HepG2 (cell line): ENCODE results near the gene DENND5B. TPM values are rescaled to one million over a fixed set of nuclear protein-coding genes. Genes with fewer than 3 reads are reported as not detected.

Experiments used
- CHD4 ChIP-seq: fragments of 200-600 bp; sonication (generic); IDR thresholded peaks from 2 replicates; pipeline ENCODE4 v1.7.0; 2017; ENCODE audit warnings: mild to moderate bottlenecking, low read length, borderline replicate concordance
- FOXA3 ChIP-seq: IDR thresholded peaks from 2 replicates; pipeline ENCODE4 v1.6.1; 2016; ENCODE audit warnings: missing genetic modification reagents, missing compliant biosample characterization
- GTF2F1 ChIP-seq: fragments of 150-350 bp; IDR thresholded peaks from 2 replicates; pipeline ENCODE4 v1.6.1; 2014; ENCODE audit warnings: low read length
- JUNB ChIP-seq: sonication (generic); formaldehyde crosslinking; IDR thresholded peaks from 2 replicates; pipeline ENCODE4 v1.8.0; 2022; ENCODE audit warnings: missing genetic modification reagents, mild to moderate bottlenecking, borderline replicate concordance
- MBD4 ChIP-seq: IDR thresholded peaks from 2 replicates; pipeline ENCODE4 v1.6.1; 2012; ENCODE audit warnings: low read length, inconsistent platforms, borderline replicate concordance
- MYNN ChIP-seq: sonication (generic); formaldehyde crosslinking; IDR thresholded peaks from 2 replicates; pipeline ENCODE4 v1.4.0; 2020; ENCODE audit warnings: mild to moderate bottlenecking, low read depth, missing genetic modification reagents
- NR2C2 ChIP-seq: sonication (generic); formaldehyde crosslinking; IDR thresholded peaks from 2 replicates; pipeline ENCODE4 v1.4.0; 2020; ENCODE audit warnings: missing genetic modification reagents, mild to moderate bottlenecking, moderate library complexity, borderline replicate concordance
- PHF8 ChIP-seq: sonication (generic); formaldehyde crosslinking; IDR thresholded peaks from 2 replicates; pipeline ENCODE4 v1.5.0; 2020; ENCODE audit warnings: missing genetic modification reagents
- SOX5 ChIP-seq: IDR thresholded peaks from 2 replicates; pipeline ENCODE4 v1.6.1; 2016; ENCODE audit warnings: borderline replicate concordance
- SP2 ChIP-seq: sonication (generic); formaldehyde crosslinking; IDR thresholded peaks from 2 replicates; pipeline ENCODE4 v1.5.1; 2020; ENCODE audit warnings: mild to moderate bottlenecking, missing genetic modification reagents
- SPEN ChIP-seq: sonication (generic); formaldehyde crosslinking; IDR thresholded peaks from 2 replicates; pipeline ENCODE4 v1.5.1; 2020; ENCODE audit warnings: low read depth, mild to moderate bottlenecking, missing genetic modification reagents
- SUZ12 ChIP-seq: fragments of 150-350 bp; IDR thresholded peaks from 2 replicates; pipeline ENCODE4 v1.6.1; 2014; ENCODE audit warnings: low read depth, low read length
- ZC3H4 ChIP-seq: sonication (generic); formaldehyde crosslinking; IDR thresholded peaks from 2 replicates; pipeline ENCODE4 v1.4.0; 2020; ENCODE audit warnings: missing genetic modification reagents, borderline replicate concordance
- ZFP36 ChIP-seq: fragments of 150-350 bp; IDR thresholded peaks from 2 replicates; pipeline ENCODE4 v1.6.1; 2018; ENCODE audit warnings: borderline replicate concordance, low read length, low read depth; ENCODE audit not compliant: partially characterized antibody
- ZNF317 ChIP-seq: sonication (generic); formaldehyde crosslinking; IDR thresholded peaks from 2 replicates; pipeline ENCODE4 v1.5.0; 2020; ENCODE audit warnings: mild to moderate bottlenecking, missing genetic modification reagents
- ZNF431 ChIP-seq: sonication (generic); formaldehyde crosslinking; IDR thresholded peaks from 2 replicates; pipeline ENCODE4 v1.9.0; 2022; ENCODE audit warnings: missing genetic modification reagents, low read depth, mild to moderate bottlenecking, borderline replicate concordance
- ZNF562 ChIP-seq: sonication (generic); formaldehyde crosslinking; IDR thresholded peaks from 2 replicates; pipeline ENCODE4 v1.8.0; 2022; ENCODE audit warnings: missing genetic modification reagents, borderline replicate concordance
- ZNF605 ChIP-seq: sonication (generic); formaldehyde crosslinking; IDR thresholded peaks from 2 replicates; pipeline ENCODE4 v1.8.0; 2022; ENCODE audit warnings: mild to moderate bottlenecking, missing genetic modification reagents
- ZNF616 ChIP-seq: sonication (generic); formaldehyde crosslinking; IDR thresholded peaks from 2 replicates; pipeline ENCODE4 v1.5.0; 2020; ENCODE audit warnings: low read depth, mild to moderate bottlenecking, missing genetic modification reagents
- ZNF761 ChIP-seq: sonication (generic); formaldehyde crosslinking; conservative IDR thresholded peaks from 2 replicates; pipeline ENCODE4 v1.4.0; 2020; ENCODE audit warnings: mild to moderate bottlenecking, missing genetic modification reagents
- polyA plus RNA-seq, 8 experiments: library from polyadenylated mRNA; depleted of rRNA in 3 of 8; stranded (reverse) in 7 of 8; unstranded in 1 of 8; fragments of >200 nt; fragmentation: Illumina TruSeq in 4 of 8; extraction: Trizol in 4 of 8; gene quantifications; 2 replicates each; pipeline versions ENCODE4 v1.2.1 to v1.2.3, GENCODE V29; 2011 to 2016; ENCODE audit warnings: low read depth in 4 of 8, missing spikeins in 1 of 8, mixed read lengths in 1 of 8; ENCODE audit not compliant: insufficient read depth in 1 of 8
- total RNA-seq, 5 experiments: library from RNA; depleted of rRNA; stranded (reverse); fragments of >200 nt; fragmentation: Illumina TruSeq; extraction: Trizol; gene quantifications; 2 replicates each; pipeline ENCODE4 v1.2.3, GENCODE V29; 2016; ENCODE audit warnings: low read depth in 1 of 5
- TF ChIP-seq, protein P1 (sequence below): IDR thresholded peaks from 2 replicates; pipeline ENCODE4 v1.6.1; 2012; ENCODE audit warnings: low read length, improper control_type of control experiment
- TF ChIP-seq, protein P2 (sequence below): fragments of 450-650 bp; IDR thresholded peaks from 2 replicates; pipeline ENCODE4 v1.6.1; 2017; ENCODE audit warnings: mild to moderate bottlenecking

Gene DENND5B
- total and polyA plus RNA-seq, 2 of the 13 experiments (the other 11 are each of a cell fraction or from before 2014, with no cell fraction given), result 14.7 to 18.7 TPM

DNA sequence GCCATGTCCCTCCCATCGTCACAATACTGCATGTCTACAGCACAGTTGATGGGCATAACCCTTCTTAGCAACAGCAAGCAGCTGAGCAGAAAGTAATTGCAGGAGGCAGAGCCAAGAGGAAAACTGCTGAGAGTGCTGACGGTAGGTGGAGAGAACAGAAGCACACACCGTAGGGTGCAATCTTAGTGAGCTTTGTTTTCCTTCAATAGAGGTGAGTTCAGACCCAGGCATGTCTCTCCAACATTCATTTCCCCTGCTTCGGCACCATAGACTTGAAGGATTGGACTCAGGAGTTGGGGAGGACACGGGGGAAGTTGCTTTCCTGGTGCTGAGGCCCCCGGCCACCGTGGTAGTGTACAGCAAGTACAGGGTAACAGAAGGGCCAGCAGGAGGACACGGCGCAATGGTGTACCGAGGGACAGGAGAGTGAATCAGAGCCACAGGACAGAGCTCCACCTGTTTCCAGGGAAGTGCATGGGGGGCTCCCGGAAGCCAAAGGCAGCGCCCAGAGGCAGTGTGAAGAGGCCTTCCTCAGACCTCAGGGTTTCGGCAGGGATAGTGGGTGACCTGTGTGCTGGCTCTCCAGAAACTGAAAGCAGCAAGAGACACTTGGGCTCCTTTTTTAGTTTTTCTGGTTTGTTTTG is 228.7 kb downstream of the DENND5B start (continued):
- TF ChIP-seq SUZ12 (no peak), SPEN (CRISPR knock-in tag) (no peak), ZC3H4 (CRISPR knock-in tag) (no peak; the same call in 1 of the 2 replicates), ZNF605 (CRISPR knock-in tag) (no peak), FOXA3 (CRISPR knock-in tag) (no peak), ZNF761 (CRISPR knock-in tag) (no peak), ZNF562 (CRISPR knock-in tag) (no peak), JUNB (CRISPR knock-in tag) (no peak), GTF2F1 (no peak), ZNF431 (CRISPR knock-in tag) (0 out of 2 replicates have a peak, but pooled peaks have one; percentile 35), CHD4 (no peak), PHF8 (CRISPR knock-in tag) (peak; percentile 61), ZNF317 (0 out of 2 replicates have a peak, but pooled peaks have one; percentile 22), ZNF616 (CRISPR knock-in tag) (no peak), ZFP36 (no peak), MBD4 (no peak), SP2 (CRISPR knock-in tag) (no peak), NR2C2 (no peak), MYNN (CRISPR knock-in tag) (no peak), SOX5 (CRISPR knock-in tag) (no peak)
- TF ChIP-seq, protein P1, sequence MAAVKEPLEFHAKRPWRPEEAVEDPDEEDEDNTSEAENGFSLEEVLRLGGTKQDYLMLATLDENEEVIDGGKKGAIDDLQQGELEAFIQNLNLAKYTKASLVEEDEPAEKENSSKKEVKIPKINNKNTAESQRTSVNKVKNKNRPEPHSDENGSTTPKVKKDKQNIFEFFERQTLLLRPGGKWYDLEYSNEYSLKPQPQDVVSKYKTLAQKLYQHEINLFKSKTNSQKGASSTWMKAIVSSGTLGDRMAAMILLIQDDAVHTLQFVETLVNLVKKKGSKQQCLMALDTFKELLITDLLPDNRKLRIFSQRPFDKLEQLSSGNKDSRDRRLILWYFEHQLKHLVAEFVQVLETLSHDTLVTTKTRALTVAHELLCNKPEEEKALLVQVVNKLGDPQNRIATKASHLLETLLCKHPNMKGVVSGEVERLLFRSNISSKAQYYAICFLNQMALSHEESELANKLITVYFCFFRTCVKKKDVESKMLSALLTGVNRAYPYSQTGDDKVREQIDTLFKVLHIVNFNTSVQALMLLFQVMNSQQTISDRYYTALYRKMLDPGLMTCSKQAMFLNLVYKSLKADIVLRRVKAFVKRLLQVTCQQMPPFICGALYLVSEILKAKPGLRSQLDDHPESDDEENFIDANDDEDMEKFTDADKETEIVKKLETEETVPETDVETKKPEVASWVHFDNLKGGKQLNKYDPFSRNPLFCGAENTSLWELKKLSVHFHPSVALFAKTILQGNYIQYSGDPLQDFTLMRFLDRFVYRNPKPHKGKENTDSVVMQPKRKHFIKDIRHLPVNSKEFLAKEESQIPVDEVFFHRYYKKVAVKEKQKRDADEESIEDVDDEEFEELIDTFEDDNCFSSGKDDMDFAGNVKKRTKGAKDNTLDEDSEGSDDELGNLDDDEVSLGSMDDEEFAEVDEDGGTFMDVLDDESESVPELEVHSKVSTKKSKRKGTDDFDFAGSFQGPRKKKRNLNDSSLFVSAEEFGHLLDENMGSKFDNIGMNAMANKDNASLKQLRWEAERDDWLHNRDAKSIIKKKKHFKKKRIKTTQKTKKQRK, result no peak
- TF ChIP-seq, protein P2, sequence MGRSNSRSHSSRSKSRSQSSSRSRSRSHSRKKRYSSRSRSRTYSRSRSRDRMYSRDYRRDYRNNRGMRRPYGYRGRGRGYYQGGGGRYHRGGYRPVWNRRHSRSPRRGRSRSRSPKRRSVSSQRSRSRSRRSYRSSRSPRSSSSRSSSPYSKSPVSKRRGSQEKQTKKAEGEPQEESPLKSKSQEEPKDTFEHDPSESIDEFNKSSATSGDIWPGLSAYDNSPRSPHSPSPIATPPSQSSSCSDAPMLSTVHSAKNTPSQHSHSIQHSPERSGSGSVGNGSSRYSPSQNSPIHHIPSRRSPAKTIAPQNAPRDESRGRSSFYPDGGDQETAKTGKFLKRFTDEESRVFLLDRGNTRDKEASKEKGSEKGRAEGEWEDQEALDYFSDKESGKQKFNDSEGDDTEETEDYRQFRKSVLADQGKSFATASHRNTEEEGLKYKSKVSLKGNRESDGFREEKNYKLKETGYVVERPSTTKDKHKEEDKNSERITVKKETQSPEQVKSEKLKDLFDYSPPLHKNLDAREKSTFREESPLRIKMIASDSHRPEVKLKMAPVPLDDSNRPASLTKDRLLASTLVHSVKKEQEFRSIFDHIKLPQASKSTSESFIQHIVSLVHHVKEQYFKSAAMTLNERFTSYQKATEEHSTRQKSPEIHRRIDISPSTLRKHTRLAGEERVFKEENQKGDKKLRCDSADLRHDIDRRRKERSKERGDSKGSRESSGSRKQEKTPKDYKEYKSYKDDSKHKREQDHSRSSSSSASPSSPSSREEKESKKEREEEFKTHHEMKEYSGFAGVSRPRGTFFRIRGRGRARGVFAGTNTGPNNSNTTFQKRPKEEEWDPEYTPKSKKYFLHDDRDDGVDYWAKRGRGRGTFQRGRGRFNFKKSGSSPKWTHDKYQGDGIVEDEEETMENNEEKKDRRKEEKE, result no peak
